ENCODE measurements around the gene PUSL1.

The PUSL1 gene

DNA sequence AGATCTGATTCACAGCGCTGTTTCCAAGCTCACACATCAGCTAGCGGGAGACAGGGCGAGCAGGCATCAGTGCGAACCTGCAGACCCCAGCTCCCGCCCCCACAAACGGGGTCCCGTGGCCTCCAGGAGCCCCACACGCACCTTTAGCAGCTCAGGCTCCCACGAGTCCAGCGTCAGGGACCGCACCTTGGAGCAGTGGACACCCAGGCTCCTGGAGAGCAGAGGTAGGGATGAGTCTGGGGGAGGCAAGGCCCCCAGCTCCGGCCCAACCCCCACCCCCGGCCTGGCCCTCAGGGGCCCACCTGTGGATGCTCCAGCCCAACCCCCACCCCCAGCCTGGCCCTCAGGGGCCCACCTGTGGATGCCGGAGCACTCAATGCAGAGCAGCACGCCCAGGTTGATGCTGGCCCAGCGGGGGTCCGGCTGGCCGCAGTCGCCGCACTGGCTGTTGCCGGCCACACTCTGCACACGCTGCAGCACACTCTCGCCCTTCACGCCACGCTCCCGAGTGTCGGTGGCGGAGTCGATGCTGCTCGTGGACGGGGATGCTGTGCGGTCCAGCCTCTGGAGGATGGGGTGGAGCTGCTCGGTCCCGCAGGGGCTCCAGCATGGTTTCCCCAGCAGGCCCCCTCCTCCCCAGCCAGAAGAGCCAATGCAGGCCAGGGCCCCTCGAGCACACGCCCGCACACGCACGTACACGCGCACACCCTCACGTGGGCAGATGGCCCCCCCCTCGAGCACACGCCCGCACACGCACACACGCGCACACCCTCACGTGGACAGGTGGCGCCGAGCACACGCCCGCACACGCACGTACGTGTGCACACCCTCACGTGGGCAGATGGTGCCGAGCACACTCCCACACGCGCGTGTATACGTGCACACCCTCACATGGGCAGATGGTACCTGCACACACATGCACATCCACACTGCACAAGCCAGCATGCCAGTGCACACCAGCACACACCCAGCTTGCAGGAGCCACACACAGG, 12.0 kb upstream of the PUSL1 start:
- no peak for DNase-seq

DNA sequence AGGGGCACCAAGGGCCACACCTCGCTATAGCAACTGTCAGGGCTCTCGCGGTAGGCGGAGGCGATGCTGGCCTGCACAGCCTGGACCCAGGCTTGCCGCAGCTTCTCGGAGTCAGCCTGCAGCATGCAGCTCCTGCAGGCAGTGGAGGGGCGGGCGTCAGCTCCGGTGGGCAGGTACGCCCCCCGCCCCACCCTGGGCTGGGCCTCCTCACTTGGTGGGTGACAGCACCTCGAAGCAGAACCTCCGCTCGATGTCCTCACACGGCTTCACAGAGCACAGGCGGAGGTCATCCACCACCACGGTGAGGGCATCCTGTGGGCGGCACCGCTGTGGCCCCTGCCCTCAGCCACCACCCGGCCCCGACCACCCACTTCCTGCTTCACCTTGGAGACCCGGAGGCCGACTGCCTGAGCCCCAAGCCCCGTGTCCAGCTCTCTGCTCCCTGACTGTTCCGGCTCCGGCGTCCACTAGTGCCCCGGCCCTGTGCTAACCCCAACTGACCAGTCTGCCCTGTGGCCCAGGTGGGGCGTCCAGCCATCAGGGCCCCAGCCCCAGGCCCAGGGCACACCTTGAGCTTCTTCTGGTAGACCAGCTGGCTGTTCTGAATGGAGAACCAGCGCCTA, 10.5 kb upstream of the PUSL1 start:
- DNase-seq = no peak

DNA sequence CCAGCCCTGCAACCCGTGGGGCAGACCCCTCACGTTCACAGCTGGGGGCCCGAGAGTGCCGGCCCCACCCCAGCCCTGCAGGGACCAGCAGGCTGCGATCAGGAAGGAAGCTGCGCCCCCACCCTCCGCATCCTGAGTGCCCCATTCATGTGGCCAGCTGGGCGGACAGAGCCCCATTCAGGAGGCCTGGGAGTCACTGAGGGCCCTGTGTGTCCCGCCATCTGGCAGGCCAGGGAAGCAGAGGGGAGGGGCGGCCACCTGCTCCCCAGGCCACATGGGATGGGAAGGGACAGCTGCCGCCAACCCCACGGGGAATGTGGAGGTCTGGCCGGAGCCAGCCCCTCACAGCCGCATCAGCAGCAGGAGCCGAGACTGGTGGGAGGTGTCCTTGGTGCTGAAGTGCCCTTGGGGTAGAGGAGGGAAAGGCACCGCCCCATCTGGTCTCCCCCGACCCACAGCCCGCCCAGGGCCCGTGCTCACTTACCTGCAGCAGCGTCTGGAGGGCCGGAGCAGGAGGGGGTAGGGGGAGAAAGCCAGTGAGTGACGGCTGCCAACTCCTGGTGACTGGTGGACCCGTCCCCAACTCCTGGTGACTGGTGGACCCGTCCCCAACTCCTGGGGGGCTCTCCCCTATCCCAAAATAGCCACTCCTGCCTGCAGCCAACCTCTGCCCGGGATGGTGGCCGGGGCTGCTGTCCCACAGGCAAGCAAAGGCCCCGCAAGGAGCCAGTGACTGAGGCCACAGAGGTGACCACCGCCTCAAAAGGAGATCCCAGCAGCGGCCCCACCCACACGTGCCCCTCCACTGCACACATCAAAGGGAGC, 9.3 kb upstream of the PUSL1 start:
- no peak for DNase-seq

DNA sequence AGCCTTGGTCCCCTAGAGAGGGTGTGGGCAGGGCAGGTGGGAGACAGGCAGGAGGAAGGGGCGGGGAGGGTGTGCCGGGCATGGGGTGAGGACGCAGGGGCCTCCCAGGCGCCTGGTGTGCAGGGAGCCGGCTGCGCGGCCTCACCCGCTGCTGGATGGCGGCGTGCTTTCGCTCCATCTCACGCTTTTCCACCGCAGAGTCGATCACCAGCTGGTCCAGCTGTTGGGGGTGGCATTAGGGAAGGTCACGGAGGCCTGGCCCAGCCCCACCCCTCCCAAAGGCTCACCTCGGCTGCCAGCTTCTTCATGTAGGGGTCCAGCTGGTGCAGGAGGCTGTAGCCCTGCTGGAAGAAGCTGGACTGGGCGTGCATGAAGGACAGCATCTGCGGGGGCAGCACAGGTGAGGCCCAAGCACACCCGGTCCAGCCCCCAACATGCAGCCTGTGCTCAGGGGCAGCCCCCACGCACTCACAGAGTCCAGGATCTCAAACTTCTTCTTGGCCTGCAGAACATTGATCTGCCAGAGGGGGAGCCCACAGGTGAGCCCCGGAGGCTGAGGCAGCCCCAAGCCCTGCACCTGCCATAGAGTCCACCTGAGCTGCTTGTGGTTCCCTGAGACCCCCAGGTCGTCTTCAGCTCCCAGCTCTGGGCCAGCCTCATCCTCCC, 8.6 kb upstream of the PUSL1 start:
- no peak for DNase-seq

DNA sequence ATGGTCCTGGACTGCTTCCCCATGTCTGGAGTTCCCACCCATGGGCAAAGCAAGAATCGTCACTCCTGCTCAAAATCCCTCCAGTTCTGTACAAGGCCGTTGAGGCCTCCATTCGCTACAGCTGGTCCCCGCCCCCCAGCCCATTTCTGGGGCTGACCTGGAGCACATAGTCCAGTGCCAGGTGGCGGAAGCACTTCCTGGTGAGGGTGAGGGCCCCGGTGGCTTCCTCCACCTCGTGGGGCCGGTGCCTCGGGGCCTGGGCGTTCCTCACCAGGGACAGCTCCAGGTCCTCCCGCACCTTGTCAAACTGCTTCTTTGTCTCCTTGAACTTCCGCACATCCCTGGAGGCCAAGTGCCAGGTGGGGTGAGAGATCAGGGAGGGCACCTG, 8.1 kb upstream of the PUSL1 start:
- DNase-seq = no peak

DNA sequence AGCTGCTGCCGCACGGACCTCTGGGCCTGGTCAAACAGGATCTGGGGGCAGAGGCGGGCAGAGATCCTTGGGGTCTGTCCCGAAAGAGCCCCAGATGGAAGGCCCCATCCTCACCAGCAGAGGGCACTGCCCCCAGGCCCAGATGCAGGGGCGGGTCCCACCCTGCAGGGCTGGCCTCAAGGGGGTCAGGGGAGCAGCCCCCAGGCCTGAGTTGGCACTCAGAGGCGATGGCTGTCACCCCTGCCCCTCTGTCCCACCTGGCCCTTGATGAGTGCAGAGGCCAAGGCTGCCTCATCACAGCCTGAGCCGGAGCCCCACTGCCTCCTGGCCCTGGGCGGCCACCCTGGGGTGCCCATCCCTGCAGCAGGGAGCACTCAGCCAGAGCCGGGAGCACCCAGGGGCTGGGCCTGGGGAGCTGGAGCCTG, 6.4 kb upstream of the PUSL1 start:
- DNase-seq = no peak

DNA sequence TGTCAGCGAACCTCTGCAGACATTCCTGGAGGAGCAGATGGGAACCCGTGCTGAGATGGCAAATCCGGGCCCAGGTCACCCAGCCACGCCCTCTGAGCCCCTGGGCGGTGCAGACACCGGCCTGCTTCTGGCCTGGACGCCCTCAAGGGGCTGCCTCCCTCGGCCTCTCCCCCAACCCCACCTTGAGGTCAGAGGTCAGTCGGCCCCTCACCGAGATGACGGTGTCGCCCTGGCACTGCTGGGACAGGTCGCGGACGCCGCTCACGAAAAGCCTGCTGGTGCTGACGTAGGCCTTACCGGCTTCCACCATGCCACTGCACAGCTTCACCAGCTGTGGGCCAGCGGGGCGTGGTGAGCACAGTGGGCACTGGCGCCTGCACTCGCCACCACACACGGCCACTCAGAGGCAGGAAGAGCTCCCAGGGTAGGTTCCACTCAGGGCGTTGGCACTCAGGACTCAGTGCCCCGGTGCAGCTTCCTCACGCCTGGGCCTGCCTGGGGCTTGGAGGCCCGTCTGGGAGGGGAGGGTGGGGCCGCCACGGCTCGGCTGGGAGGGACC, 5.4 kb upstream of the PUSL1 start:
- DNase-seq = no peak

DNA sequence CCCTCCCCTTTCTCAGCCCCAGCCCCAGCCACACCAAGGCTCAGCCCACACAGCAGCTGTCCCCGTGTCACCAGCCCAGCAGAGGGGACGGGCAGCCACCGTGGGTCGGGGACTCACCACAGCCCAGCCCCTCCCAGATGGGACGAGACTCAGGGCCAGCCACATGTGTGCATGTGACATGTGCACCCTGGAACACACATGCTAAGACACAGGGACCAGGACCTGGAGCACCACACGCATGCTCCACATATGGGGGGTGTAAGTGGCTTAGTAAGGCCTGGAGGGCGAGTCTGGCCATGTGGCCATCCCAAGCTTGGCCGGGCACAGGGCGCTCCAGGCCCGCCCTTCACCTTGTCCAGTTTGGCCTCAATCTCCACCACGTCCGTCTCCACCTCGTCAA, 4.7 kb upstream of the PUSL1 start:
- no peak for DNase-seq

DNA sequence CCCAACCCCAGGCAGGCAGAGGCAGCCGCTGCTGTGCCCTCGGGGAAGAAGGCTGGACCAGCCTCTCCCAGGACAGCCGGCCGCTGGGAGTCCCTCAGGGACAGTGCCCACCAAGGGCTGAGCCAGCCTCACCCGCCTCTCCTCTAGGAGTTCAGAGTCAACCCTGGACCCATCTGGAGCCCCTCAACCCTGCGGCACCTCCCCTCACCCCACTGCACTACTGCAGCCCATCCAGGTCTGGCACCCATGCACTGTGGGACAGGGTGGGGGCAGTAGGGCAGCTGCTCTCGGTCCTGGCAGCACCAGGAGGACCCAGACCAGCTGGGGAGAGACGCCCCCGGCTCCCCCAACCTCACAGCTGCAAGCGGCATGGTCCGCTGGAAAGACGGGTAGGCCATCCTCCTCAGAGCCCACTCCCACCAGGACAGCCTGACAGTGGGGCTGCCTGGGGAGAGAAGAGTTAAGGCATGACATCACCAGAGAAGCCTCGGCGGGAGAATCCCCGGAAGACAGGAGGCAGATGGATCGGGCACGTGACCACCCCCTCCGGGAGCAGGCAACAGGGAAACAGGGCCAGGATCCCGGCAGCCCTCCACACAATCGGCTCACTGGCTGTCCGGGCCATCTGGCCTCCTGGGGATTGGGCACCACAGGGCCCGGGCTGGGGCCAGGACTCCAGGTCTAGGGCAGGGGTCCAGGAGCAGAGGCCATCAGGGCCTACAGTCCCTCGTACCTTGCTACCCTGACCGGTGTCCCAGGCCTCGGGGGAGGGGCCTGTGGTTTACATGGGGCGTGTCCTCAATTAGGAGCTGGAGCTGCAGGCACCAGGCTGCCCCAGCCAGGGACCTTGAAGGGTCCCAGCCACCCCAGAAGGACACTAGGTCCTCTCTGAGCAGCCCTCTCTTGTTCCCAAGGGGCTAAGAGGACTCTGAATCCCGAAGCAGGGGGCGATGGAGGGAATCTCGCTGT, 3.8 kb upstream of the PUSL1 start:
- no peak for DNase-seq

DNA sequence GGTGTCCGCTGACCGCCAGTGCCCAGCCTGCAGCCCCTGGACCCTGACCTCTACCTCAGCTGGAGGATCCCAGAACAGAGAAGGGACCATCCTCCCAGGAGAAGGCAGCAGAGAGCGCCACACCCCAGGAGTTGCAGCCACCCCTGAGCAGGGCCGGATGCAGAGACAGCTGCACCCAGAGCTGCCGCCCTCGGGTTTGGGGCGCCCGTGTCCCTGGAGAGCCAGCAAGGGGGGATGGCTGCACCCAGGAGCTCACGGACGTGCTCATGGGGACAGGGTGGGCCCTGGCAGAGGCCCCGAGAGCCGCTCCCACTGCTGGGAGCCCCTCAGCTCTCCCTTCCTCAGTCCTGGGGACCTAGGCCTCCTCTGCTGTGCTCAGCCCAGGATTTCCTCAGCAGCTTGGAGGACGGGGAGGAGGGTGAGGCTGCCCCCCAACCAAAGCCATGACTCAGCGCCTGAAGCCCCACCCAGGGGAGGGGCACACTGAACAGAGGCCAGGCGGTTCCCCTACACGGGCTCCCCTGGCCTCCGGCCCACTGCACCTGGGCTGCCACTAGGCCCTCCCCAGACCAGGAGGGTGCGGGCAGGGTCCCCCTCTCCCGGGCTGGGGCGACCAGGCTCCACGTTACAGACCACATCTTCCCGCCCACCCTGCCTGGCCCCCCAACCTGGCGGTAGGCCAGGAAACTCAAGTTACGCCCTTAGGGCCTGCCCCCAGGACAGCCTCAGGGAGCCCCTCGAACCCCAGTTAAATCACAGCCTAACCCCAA, 2.9 kb upstream of the PUSL1 start:
- DNase-seq = no peak

DNA sequence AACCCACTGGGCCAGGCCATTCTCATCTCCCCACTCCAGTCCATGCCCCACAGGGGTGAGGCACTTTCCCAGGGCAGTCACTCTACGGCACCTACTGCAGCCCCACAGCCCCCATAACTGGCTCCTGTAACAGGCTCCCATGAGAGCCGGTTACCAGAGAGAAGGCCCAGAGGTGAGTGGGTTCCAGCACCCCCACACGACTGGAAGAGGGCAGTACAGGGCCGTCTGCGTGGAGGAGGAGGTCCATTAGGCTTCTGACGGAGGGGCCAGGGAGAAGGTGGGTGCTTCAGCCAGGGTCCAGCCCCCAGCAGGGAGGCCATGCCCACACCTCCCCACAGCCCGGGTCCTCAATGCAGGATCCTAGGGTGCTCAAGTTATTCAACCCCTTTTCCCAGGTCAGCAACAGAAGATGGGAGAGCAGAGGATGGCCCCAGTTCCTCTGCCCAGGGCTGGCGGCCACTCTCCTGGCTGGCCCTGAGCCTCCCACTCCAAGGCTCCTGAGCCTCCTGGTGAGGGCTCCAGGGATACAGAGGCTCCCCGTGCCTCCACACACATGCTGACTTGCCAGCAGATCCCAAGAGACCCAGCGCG, 2.2 kb upstream of the PUSL1 start:
- no peak for DNase-seq

DNA sequence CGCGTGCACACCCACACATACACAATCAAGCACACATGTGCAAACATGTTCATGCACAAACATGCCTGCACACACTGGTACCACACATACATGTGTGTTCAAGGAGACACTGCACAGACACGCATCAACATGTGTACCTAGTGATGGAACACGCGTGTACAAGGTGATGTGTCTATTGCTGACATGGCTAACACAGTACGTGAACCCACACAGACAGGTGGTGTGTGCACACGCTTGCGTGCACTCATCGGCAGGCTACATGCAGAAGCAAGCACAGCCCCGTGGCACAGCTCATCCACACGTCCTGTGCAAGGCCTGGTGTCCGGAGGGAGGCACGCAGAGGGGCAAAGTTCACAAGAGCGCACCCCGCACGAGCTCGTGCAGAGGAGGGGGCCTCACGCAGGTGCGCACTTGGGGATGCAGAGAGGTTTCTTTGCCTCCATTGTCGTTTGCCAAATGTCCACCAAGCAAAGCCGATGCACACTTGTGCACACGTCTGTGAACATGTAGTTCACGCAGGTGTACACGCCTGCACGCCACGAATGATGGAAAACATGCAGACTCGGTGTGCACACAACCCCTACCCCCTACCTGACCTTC, 1.6 kb upstream of the PUSL1 start:
- DNase-seq = no peak

DNA sequence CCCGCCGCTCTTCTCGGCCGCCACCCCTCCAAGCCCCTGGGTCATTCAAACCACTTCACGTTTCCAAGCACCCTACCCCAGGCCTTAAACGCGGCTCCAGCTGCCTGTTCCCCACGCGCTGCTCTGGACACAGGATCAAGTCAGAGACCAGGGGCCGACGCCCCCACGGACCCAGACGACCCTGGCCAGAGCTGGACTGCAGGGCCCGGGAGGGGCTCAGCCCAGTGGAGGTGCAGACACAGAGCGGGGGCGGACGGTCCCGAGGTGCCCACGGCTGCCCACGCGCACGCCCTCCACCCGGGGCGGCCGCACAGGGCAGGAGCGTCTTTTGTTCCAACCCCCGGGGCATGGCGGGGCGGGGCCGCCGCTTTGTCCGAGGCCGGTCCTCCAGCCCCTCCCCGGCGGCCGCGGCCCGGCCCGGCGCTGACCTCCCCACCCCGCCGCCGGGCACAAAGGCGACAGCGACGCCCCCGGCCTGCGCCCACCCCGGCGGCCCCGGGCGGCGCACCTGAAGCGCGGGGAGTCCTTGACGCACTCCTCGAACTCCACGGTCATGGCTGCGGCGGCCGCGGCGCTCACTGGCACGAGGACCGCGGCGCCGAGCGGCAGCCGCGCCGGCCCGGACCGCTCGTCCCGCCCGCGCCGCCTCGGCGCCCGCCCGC, 1.0 kb upstream of the PUSL1 start:
- no peak for DNase-seq

DNA sequence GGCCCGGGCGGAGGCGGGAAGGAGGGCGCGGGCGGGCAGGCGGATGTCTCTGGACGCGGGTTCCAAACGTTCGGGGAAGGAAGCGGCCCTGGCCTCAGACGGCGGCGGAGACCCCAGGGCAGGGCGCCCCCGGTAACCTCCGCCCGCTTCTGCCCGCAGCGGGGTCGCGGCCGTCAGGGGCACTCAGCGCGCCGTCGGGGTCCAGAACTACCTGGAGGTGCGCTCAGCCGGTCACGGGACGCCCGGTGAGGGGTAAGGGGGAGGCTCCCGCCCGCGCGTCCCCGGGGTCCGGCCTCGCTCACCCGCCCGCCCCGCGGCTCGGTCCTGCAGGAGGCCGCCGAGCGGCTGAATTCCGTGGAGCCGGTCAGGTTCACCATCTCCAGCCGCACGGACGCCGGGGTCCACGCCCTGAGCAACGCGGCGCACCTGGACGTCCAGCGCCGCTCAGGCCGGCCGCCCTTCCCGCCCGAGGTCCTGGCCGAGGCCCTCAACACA, 406 bp downstream of the PUSL1 start:
- no peak for DNase-seq

DNA sequence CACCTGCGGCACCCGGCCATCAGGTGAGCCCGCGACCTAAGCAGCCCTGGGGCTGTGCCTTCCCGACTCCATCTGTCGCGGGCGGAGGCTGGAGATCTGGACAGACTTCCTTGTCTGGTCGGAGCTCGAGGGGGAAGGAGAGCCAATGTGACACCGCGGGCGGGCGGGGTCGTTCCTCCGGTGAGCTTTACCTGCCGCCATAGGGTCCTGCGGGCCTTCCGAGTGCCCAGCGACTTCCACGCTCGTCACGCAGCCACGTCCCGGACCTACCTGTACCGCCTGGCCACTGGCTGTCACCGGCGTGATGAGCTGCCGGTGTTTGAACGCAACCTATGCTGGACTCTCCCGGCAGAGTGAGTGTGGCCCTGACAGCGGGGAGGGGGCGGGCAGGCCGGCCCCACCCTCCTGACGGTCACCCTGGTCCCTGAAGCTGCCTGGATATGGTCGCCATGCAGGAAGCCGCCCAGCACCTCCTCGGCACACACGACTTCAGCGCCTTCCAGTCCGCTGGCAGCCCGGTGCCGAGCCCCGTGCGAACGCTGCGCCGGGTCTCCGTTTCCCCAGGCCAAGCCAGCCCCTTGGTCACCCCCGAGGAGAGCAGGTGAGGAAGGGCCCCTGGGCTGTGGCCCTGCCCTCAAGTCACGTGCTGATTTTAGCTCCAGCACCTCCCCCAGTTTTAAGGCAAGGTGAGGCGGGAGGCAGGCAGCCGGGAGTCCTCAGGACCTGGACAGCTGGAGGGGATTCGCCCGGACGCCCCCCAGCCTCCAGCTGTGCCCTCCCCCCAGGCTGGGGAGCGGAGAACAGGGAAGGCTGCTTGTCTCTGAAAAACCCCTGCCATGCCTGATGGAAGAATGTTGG, 1.1 kb downstream of the PUSL1 start:
- no peak for DNase-seq

DNA sequence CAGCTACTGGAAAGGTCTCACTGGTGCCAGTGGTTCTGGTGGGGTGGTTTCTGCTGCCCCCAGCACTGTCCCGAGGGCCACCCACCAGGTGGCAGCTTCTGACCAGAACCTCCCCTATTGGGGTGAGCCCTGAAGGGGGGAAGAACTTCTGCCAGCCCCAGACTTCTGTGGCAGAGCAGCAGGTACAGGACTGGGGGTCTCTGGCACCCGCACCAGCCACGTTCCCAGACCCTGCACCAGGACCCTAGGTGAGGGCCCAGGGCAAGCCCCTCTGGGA, 1.6 kb downstream of the PUSL1 start:
- no peak for DNase-seq

DNA sequence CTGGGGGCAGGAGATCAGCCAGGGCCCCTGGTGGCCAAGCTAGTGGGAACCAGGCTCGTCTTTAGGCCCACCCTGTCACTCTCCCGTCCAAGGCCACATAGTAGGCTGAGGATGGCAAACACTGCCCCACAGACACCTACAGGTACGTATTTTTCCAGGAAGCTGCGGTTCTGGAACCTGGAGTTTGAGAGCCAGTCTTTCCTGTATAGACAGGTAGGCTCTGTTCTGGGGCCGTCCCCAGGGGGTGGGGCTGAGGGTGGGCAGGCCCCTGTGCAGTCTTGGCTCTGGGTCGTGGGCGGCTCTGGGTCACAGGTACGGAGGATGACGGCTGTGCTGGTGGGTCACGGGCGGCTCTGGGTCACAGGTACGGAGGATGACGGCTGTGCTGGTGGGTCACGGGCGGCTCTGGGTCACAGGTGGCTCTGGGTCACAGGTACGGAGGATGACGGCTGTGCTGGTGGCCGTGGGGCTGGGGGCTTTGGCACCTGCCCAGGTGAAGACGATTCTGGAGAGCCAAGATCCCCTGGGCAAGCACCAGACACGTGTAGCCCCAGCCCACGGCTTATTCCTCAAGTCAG, 2.2 kb downstream of the PUSL1 start:
- DNase-seq = no peak

Measured in KG1 (cell line).